Measurements from ENCODE around the gene SUPT20H.

Gene SUPT20H

GRCh38 chr13:37039896-37040295, 19.6 kb downstream of the SUPT20H start:
- no peak for DNase-seq (ENCODE audit: low read depth)
- H3K4me3 ChIP-seq (ENCODE audit: low read length) = no peak overlapping the region
- TF ChIP-seq, protein P1, sequence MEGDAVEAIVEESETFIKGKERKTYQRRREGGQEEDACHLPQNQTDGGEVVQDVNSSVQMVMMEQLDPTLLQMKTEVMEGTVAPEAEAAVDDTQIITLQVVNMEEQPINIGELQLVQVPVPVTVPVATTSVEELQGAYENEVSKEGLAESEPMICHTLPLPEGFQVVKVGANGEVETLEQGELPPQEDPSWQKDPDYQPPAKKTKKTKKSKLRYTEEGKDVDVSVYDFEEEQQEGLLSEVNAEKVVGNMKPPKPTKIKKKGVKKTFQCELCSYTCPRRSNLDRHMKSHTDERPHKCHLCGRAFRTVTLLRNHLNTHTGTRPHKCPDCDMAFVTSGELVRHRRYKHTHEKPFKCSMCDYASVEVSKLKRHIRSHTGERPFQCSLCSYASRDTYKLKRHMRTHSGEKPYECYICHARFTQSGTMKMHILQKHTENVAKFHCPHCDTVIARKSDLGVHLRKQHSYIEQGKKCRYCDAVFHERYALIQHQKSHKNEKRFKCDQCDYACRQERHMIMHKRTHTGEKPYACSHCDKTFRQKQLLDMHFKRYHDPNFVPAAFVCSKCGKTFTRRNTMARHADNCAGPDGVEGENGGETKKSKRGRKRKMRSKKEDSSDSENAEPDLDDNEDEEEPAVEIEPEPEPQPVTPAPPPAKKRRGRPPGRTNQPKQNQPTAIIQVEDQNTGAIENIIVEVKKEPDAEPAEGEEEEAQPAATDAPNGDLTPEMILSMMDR (conservative IDR thresholded peaks at IDR 0.05; ENCODE audit: low read depth, low read length) = no peak

DNA sequence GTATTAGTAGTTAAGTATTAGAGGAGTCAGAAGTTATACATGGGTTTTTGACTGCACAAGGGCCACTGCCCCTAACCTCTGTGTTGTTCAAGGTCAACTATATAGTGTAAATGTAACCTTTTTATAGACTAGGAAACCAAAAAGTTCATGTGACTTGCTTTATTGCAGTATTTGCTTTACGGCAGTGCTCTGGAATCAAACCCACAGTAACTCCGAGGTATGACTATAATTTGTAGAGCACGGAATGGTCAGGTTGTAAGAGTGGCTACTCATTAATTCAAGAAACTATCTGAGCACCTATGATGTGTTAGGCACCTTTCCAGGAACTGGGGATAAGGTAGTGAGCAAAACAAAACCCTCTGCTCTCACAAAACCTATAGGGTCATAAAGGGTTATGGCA, 22.2 kb downstream of the SUPT20H start:
- DNase-seq (ENCODE audit: low read depth) = no peak
- TF ChIP-seq, protein P1 (conservative IDR thresholded peaks at IDR 0.05; ENCODE audit: low read depth, low read length) = no peak
- no peak overlapping the region for H3K4me3 ChIP-seq (ENCODE audit: low read length)

GRCh38 chr13:37029617-37030016, 29.9 kb downstream of the SUPT20H start:
- H3K4me3 ChIP-seq (ENCODE audit: low read length) = no peak overlapping the region
- TF ChIP-seq, protein P1 (conservative IDR thresholded peaks at IDR 0.05; ENCODE audit: low read depth, low read length) = no peak
- no peak for DNase-seq (ENCODE audit: low read depth)

DNA sequence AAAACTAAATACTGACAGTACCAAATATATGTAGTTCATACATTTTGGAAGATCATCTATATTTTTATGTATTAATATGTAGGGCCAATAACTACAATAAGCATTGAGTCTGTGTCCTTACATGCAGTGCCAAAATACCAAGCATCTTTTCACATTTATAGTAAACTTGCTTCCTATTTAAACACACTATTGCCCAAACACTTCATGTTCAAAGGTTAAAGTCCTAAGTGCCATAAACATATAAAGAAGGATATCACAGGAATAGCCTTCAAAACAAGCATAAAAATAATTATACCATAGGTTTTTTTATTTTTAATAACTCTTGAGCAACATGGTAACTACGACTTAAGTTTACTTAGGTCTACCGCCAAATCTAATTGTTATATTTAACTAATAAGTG, 31.8 kb downstream of the SUPT20H start:
- no peak for DNase-seq (ENCODE audit: low read depth)
- TF ChIP-seq, protein P1 (conservative IDR thresholded peaks at IDR 0.05; ENCODE audit: low read depth, low read length) = no peak
- H3K4me3 ChIP-seq (ENCODE audit: low read length) = no peak overlapping the region

GRCh38 chr13:37026771-37027170, 32.7 kb downstream of the SUPT20H start:
- TF ChIP-seq, protein P1 (conservative IDR thresholded peaks at IDR 0.05; ENCODE audit: low read depth, low read length) = no peak
- H3K4me3 ChIP-seq (ENCODE audit: low read length) = no peak overlapping the region
- DNase-seq (ENCODE audit: low read depth) = no peak

DNA sequence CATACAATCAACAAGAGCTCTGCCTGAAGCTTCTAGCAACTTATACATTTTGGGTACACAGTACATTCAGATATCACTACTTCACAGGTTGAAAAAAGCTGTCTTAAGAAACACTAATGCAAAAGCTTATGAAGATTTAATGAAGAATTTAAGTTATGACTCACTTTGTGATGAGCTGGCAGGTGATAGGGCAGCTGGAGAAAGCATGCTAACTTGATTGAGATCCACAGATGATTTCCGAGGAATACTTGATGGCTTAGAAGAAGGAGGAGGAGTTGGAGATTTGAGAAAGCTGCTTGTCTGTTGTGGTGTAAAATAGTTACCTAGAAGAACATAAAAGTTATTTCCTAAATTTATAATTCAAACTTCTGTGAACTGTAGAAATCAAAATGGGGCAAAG, 35.6 kb downstream of the SUPT20H start:
- TF ChIP-seq, protein P1 (conservative IDR thresholded peaks at IDR 0.05; ENCODE audit: low read depth, low read length) = no peak
- no peak overlapping the region for H3K4me3 ChIP-seq (ENCODE audit: low read length)
- no peak for DNase-seq (ENCODE audit: low read depth)

DNA sequence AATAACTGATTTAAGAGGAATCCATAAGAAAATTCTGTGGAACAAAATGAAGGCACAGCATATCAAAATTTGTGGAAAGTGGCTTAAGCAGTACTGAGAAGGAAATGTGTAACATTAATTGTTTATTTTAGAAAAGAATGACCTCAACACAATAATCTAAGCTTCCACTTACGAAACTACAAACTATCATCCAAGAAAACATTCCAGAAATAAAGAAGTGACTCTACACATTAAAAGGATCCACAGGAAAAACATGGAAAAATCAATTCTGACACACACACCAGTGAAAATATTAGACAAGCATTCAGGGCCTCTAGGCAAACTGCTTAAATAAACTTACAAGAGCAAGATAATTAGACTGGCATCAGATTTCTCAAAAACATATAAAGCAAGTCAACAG, 44.9 kb downstream of the SUPT20H start:
- H3K4me3 ChIP-seq (ENCODE audit: low read length) = no peak overlapping the region
- TF ChIP-seq, protein P1 (conservative IDR thresholded peaks at IDR 0.05; ENCODE audit: low read depth, low read length) = no peak
- DNase-seq (ENCODE audit: low read depth) = no peak

All from retinal pigment epithelial cell (primary cell).